Activated CD8-positive, alpha-beta memory T cell treated with anti-CD3 and anti-CD28 coated beads, Interleukin-2, amount 50 U/mL, for 4 hours (primary cell): ENCODE measurements around the gene KCTD15.

ENCODE experiments used
- DNase-seq: peaks from one replicate; pipeline ENCODE4 v3.0.0-alpha.2; 2020

The KCTD15 gene

GRCh38 chr19:33798681-33799111 lies 2.0 kb downstream of the KCTD15 start:
- no peak for DNase-seq

- DNase-seq: no peak
These were observed 2.8 kb downstream of the KCTD15 start for GRCh38 chr19:33799476-33799875.

- DNase-seq: no peak
These were observed 3.5 kb downstream of the KCTD15 start for GRCh38 chr19:33800012-33800680.

GRCh38 chr19:33801411-33801810 lies 4.7 kb downstream of the KCTD15 start:
- DNase-seq: no peak

GRCh38 chr19:33802001-33802400 lies 5.3 kb downstream of the KCTD15 start:
- no peak for DNase-seq

- DNase-seq: no peak
These were observed 6.1 kb downstream of the KCTD15 start for GRCh38 chr19:33802801-33803200.

GRCh38 chr19:33803383-33803782 lies 6.7 kb downstream of the KCTD15 start:
- DNase-seq: no peak

GRCh38 chr19:33804021-33804799 lies 7.5 kb downstream of the KCTD15 start:
- no peak for DNase-seq

- no peak for DNase-seq
These were observed 8.6 kb downstream of the KCTD15 start for GRCh38 chr19:33805313-33805712.

- DNase-seq: no peak
These were observed 9.3 kb downstream of the KCTD15 start for GRCh38 chr19:33805840-33806433.

GRCh38 chr19:33806434-33806881 lies 9.8 kb downstream of the KCTD15 start:
- DNase-seq: no peak

- no peak for DNase-seq
These were observed 11.7 kb downstream of the KCTD15 start for GRCh38 chr19:33808399-33808798.

GRCh38 chr19:33809960-33810359 lies 13.3 kb downstream of the KCTD15 start:
- DNase-seq: no peak

- DNase-seq: no peak
These were observed 14.2 kb downstream of the KCTD15 start for GRCh38 chr19:33810821-33811220.

GRCh38 chr19:33811246-33811645 lies 14.6 kb downstream of the KCTD15 start:
- DNase-seq: no peak

- DNase-seq: no peak
These were observed 15.2 kb downstream of the KCTD15 start for GRCh38 chr19:33811736-33812387.

GRCh38 chr19:33812388-33813330 lies 16.0 kb downstream of the KCTD15 start:
- no peak for DNase-seq

GRCh38 chr19:33813391-33814101 lies 16.9 kb downstream of the KCTD15 start:
- DNase-seq: no peak

GRCh38 chr19:33814181-33815165 lies 17.8 kb downstream of the KCTD15 start:
- DNase-seq: no peak
